T-helper 1 cell (primary cell): Measurements from ENCODE around the gene PSMB2.

Source experiments
- DNase-seq, 5 donors: peaks; one replicate each; pipeline ENCODE4 v3.0.0-alpha.2; 2012 to 2020

Gene PSMB2

GRCh38 chr1:35555601-35556477, 85.5 kb downstream of the PSMB2 start:
- no peak for DNase-seq

- DNase-seq, result no peak
Measured at GRCh38 chr1:35555212-35555584, 86.1 kb downstream of the PSMB2 start.

GRCh38 chr1:35554266-35555211, 86.8 kb downstream of the PSMB2 start:
- DNase-seq, result no peak

GRCh38 chr1:35553851-35554250, 87.5 kb downstream of the PSMB2 start:
- no peak for DNase-seq
